NCI-H226 (cell line): ENCODE results near the gene TRIB2.
"Not testable (repeated sequence)": the region's sequence is repeated elsewhere in the genome, so short reads cannot be mapped to it uniquely, and the experiment has no call there.

Source experiments
- DNase-seq: peaks from one replicate; pipeline ENCODE4 v3.0.0-alpha.2; 2015

TRIB2 gene

DNA sequence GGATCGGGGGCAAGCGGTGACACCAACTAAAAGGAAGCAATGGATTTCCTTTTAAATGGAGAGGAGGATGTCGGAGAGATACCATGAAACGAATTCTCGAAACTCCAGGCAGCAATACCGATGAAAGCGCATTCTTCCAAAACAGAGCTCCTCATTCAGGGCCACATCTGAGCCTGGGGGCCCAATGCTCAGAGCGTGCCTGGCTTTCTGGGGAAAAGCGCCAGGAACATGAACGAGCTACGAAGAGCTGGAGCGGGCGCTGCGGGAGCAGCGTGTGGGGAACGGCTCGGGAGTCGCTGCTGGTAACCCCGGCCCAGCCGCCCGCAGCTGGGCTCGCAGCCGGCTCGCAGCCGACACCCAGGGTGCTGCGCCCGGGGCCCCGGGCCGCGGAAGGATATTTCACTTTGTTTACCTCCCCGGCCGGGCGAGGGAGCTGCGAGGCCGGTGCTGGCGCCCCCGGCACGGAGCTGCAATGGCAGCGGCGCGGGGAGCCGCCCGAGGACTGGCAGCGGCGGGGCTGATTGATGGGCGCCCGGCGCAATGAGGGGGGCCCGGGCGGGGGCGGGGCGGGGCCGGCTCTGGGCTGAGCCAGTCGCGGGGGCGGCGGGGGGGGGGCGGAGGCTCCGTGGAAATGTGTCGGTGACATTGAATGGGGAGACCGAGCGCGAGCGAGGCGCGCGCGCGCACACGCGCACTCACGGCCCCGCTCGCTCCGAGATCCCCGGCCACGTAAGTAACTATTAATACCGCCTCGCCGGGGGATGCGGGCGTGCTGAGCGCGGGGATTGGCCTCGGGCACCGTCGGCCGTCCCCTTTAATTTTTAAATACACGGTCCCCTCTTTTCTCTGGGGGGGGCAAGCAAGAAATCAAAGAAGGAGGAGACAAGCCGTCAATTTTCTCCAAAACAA, at the start of gene TRIB2:
Gene TRIB2, plus strand, starts transcription at position 655 of the 909 bp plus-strand sequence. CDS start 1,372 bp downstream, outside the sequence.
- peak; percentile 80 for DNase-seq

DNA sequence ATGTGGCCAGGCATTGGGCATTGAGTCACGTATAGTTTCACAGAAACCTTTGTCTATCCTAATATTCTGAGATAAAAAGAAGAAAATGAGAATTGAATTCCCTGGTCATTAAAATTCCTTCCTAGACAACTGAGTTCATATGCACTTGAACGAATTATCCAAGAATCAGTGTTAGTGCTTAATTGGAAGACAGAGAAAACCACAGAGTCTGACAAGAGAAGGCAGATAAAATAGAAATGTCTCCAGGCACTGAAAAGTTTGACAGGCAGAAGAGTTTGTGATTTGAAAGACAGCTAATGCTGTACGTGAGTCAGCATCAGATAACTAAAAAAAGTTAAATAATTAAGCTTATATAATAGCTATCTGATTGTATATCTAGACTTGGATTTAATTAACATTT, 47.7 kb upstream of the TRIB2 start:
- DNase-seq = no peak

DNA sequence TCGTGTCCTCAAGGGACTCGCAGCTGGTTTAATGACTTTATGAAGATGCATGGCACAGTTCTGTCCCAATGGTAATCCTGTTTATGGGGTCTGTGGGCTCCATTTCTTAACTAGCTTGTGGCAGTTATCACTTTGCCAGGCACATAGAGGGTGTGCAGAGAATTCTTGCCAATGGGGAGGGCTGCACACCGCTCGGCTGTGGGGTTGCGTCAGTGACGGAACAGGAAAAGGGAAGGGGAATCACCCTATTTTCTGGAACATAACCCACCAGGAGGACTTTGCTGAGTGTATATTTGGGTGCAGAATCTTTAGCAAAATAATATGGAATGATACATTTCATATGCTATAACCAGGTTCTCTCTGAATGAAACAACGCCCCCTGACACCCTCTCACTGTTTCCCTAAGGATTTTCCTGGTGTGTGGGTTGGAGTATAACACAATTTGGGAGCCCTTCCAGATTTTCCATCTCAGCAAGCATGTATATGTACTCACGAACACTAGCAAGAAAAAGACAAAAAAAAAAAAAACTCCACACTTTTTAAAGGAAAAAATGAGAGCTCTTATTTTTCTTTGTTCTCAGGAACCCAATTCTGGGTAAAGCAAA, 43.9 kb upstream of the TRIB2 start:
- DNase-seq = no peak

DNA sequence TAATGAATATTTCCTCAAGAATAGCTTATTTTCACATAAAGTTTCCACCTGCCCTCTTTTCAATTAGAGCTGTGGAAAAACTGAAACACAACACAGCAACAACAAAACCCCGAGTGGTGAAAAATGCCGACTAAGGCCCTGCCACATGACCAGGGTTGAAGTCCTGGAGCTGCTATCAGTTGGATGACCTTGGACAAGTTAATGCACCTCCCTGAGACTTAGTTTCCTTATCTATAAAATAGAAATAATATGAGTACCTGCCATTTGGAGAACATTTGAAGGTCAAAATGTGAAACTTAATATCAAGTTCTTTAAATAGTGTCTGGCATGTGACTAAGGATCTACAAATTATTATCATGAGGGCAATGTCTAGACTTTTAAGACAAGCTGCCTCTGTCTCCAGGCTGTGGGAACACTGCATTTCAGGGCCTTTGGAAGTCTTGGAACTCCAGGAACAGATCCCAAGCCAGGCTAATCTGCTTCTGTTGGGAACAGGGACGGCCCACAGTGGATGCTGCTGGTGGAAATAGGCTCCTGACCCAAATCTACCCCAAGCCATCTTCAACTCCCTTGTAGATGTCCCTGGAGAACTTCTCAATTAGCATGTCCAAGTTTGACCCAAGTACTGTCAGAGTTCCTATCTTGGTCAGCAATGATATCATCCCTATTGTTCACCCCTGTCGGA, 42.0 kb upstream of the TRIB2 start:
- DNase-seq = no peak

DNA sequence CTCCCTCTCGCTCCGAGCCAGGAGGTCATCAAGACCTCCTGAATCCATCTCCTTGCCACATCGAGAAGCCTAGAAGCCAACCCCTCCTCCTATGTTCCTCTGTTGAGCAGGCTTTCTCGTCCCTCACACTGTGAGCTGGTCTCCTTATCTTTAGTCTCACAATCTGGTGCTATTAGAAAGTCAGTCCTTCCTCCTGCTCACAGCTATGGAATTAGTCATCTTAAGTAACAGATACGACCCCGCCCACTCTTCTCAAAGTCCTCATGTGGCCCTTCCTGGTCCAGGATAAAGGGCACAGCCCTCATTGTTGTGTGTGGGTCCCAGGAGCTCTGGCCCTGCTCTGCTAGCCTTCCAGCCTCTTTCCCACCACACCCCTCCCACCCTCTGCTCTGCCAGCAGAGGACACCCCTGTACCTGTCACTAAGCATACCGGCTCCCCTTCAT, 41.4 kb upstream of the TRIB2 start:
- DNase-seq = peak; percentile 40

DNA sequence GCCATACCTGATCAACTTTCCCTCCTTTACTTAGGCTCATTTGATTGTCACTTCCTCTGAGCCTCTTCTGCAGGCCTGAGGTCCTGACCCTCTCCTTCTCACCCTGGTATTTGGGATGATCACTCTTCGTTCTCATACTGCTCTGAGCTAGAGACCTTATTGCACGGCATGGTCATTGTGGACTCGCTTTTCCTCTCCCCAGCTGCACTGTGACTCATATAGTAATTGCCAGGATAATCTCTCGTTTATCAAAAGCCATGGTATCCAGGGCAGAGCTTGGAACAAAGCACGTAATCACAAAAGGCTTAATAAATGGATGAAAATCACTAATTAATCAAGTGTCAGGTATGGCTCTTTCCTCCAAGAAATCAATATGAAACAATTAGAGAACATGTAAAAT, 40.9 kb upstream of the TRIB2 start:
- DNase-seq = no peak

DNA sequence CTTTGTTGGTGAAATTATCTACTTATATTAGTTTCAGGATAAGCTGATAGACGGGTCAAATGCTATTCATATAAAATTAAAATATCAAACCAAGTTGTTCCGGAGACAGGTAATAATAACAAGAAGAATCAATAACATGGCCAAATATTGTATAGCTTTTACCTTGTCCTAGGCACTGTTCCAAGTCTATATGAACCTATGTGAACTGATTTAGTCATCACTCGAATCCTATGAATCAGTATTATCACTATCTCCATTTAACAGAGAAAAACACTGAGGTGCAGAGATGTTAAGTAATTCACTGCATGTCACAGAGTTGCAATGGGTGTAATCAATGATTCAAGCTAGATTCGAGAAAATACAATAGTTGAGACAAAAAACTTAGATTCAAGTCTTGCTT, 40.0 kb upstream of the TRIB2 start:
- DNase-seq = no peak

DNA sequence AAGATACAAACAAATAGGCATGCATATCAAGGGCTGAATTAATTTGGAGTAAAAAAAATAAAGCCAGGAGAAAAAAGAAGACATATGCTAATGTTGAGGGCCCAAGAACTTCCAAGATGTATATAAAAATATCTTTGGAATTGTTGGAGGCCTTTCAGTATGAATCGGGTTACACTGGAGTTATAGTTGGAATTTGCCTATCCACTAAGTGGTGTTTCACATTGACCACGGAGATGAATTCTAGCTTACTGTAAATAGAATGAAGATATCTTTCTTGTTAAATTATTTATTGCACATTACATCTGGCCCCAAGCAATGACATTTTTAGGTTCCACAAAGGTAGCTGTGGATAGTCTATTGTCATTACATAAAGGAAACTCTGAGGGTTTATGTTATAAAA, 38.5 kb upstream of the TRIB2 start:
- DNase-seq = no peak

DNA sequence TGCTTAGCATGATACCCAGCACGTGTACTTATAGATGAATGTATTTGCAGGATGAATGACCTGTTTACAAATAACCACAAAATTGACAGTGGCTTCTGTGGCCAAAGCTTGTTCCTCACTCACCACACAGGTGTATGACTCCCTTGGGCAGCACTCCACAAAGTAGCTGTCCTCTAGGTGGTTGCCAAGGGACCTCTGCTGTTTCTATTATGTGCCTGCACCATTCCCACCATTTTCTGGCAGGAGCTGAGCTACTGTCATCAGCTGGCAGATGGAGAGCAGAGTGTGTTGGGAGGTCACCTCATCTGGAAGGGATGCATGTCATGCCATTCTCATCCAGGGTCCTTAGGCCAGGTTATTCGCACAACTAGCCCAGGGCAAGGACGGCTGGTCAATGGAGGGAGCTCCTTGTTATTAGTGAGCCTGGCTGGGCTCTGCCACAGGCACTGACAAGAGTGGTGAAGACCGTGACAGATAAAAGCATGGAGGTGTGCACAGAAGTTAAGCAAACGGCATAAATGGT, 37.1 kb upstream of the TRIB2 start:
- no peak for DNase-seq

DNA sequence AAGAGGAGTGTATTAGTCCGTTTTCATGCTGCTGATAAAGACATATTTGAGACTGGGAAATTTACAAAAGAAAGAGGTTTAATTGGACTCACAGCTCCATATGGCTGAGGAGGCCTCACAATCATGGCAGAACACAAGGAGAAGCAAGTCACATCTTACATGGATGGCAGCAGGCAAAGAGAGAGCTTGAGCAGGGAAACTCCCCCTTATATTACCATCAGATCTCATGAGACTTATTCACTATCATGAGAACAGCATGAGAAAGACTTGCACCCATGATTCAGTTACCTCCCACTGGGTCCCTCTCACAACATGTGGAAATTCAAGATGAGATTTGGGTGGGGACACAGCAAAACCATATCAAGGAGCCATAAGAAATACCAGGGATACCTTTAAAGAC, 36.6 kb upstream of the TRIB2 start:
- DNase-seq = not testable (repeated sequence)

DNA sequence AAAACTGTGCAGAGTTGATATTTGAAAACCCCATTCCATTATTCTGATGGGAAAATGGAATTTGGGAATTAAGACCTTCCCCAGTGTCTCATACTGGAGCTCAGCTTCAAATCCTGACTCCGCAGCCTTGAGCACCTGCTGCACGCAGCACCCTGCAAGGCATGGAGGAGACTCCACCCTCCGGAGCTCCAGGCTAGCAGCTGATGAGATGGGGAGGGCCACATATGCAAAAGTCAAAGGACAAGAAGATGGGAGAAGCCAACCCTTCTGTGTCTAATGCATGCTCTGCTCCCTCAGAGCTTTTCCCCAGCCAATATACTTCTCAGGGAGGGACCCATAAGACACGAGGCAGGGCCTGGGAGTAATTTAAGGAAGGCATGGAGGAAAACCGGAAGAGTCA, 34.7 kb upstream of the TRIB2 start:
- no peak for DNase-seq

DNA sequence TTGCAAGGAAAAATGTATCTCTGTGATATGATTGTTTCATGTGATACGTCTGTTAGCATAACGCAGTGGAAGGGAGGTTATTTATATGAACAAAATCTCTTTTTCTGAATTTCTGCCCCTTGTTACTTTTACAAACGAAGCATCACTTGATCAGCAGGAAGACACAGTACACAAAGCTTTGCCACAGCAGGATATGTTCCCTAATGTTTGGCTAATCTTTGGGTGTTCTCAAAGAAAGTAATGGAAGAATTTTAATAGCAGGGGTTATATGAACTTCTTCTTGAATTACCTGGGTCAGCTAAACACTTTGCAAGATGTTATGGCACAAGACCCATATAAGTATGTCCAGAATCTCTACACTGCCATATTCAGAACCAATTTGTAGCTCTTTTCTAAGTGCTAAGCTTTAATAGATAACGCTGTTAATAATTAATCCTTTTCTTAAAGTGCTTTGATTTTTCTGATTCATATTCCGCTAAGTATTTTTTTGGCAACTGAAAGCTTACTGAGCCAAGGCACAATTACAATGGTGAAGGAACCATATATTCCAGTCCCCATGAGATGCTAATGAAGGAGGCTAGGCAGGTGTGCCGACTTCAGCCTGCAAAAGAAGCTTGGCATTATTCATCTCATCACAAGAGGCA, 33.2 kb upstream of the TRIB2 start:
- DNase-seq = no peak

DNA sequence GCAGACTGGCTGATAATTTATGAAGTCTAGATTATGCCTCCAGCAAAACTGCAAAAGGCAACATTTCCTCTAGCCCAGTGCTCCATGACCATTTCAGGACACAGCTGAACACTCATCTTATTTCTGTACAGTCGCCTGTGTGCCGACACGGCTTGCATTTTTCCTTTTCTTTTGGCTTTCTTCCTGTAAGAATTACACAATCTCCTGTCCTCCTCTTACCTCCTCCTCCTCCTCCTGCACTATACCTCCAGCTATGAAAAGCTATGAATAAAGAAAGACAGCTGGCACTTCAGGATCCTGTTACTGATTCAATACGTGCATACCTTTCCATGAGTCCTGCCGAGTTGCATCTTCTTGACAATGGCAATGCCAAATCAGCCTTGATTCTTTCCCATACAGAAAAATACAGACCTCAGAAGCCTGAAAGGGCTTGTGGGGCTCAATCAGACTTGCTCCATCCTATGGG, 32.2 kb upstream of the TRIB2 start:
- peak; percentile 35 for DNase-seq

DNA sequence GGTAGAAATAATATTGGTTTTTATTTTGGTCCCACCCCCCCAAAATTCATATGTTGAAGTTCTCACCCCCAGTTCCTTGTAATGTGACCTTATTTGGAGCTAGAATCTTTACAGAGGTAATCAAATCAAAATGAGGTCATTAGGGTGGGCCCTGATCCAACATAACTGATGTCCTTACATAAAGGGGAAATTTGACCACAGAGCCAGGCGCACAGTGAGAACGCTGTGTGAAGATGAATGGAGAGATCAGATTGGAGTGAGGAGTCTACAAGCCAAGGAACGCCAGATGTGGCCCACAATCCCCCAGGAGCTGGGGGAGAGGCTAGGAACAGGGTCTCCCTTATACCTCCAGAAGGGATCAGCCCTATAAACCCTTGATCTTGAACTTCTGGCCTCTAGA, 31.6 kb upstream of the TRIB2 start:
- DNase-seq = no peak

DNA sequence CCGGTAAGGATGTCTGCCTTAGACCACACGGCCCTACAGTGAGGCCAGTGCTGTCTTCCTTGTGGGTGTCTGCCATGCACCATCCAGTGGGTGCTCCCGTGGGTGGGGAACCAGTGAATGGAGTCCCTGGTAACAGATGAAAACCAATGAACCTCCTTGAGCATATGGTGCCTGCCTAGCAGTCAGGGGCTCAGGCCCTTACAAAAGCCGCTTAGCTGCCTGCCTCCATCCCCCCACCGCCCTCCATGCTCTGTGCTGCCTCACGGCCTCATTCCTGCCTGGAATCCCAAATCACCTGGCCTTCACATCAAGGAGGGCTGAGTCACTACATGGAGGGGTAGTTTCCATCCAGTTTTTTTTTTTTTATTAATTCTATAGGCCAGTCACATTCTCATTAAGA, 30.8 kb upstream of the TRIB2 start:
- DNase-seq = no peak

DNA sequence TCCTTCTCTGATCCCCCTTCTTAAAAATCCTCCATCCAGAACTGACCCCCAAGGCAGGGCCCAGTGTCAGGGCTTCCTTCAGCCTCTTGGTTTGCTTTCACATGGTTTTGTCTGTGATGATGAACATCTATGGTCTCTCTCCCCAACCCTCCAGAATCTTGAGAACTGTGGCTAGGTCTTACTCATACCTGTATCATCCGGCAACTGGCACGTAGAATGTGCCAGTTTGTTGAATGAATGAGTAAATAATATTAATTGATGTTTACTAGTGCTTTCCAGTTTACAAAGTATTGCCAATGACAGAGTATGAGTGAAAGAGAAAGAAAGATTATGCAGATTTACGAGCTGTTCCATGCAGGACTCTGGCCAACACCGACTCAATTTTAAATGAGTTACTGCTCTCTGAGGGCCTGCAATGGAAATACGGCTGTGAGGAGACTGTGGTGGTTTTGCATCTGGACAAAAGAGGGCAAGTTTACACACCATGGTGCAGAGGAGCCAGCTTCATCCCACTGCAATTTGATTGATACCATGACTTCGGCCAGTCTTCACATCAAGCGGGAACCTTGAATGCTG, 29.9 kb upstream of the TRIB2 start:
- DNase-seq = no peak

DNA sequence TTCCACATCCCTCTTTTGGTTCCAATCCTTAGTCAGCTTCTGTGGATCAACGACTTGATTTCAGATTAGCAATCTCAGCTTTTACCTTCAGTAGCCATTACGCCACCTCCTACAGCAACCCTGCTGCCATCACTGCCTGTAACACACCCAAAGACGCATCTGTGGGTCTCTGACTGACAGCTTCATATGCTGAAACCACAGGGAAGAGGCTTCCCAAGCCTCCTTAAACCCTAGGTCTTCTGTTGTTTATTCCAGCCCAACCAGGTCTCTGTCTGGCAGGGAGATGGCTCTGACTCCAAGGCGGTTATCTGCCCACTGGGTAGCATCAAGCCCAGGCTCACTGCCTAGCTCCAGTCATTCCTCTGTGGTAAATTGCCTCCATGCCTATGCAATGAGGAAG, 28.6 kb upstream of the TRIB2 start:
- DNase-seq = no peak

DNA sequence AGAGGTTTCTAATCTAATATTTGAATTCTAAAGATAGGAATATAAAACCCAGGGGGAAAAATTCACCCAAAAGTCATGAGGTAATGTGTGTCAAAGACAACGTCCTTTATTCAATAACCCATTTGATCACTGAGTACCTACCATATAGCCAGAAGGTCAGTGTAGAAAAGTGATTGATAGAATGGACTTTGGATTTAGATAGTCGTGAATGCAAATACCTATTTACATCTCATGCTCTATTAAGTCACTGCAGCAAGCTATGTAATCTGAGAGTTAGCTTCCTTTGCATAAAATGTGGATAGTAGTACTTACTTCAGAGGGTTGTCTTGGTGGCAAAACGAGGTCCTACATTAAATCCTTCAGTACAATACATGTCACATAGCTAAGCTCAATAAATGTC, 27.8 kb upstream of the TRIB2 start:
- DNase-seq = no peak

DNA sequence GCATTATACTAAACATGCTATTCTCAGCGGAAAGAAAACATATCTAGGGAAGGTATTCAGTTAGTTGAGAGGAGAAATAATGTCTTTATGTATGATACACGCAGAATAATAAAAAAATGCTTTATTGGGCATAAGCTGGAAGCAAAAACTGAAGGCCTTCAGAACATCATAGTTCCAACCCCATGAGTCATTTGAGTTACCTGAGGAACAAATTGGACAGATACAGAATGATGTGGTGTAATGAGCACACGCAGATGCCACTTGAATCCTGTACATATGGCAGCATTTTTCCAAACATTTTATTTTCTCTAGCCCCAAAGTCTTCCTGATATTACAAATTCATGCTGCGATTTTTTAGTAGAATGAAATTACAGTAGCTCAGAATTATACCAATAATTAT, 23.2 kb upstream of the TRIB2 start:
- DNase-seq = no peak

DNA sequence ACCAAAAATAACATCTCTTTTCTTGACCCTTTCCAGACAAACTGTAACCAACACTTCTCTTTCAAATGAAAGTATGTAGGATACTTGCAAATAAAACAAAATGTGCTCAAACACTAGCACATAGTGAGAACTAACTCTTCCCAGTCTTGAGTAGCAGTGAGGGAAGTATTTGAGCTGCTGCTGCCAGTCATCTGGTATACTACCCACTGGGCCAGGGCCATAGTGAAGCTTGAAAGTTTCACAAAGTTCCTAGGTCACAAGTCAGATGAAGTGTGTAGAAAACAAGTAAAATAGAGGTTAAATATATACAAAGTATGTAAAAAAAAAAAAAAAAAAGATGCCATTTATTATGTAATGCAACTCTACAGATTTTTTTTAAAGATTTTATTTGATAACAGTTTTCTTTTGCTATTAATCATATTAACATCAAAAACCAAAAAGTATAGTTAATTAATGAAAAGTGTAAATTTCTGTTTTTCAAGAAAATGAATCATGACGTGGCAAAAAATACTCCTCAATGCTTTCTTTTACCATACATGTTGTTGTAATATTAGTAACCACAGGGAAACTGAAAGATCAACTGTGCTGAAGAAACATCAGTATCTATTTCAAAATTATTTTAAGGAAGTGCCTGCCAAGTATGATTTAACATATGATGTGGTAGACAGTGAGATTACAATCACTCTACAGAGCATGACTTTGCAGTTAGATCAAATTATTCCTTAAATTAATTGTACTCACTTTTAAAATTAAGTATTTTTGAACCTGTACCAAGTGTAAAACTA, 21.6 kb upstream of the TRIB2 start:
- no peak for DNase-seq

DNA sequence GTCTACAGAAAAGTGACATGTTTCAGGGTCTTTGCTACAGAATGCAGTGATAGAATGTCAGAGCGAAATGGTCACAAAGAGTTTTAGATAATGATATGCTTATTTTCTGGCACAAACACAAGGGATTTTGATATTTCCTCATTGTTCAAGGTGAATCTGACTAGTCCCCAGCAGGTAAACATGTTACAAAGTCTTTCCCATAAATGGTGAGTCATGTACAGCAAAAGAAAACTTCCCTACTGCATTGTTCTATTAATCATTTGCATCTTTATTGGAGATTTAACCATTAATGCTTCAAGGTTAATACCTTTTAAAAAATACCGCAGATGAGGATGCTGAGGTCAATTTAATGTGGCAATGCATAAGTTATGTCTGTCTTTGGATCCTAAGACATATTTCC, 19.1 kb upstream of the TRIB2 start:
- no peak for DNase-seq

DNA sequence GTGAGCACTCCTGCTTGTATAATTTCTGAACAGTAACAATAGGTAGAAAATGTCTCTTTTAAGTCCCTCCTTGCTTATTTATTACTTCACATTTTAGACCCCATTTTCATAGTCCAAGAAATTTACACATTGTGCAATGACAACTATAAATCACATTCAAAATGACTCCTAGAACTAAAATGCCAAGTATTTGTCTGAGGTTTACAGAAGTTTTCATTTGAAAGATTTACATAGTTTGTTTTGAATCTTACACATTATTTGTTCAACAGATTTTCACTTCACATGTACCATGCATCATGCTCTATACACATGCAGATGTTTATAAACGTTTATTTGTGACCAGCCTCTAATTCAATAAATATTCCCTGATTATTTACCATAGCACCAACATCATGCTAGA, 15.7 kb upstream of the TRIB2 start:
- peak; percentile 14 for DNase-seq
